GM23338 (cell line): ENCODE data around the gene CHRDL2. TPM values are rescaled to one million over a fixed set of nuclear protein-coding genes. Genes with fewer than 3 reads are reported as not detected.

Experiments
- ATAC-seq: fragments of 200-7000 bp; cut with Tn5 transposase; 3 replicates; pipeline ENCODE4 v1.9.1; 2020
- DNase-seq: peaks from one replicate; pipeline ENCODE4 v3.0.0-alpha.2; 2015; ENCODE audit warnings: low spot score
- H2AFZ ChIP-seq: fragments of 200-600 bp; sonication (generic); 2 replicates; pipeline ENCODE4 v1.8.0; 2016; ENCODE audit warnings: antibody characterized with exemption, mild to moderate bottlenecking, moderate library complexity
- H3F3A ChIP-seq: fragments of 200-600 bp; sonication (generic); replicated peaks from 2 replicates; pipeline ENCODE4 v1.8.0; 2017; ENCODE audit warnings: antibody characterized with exemption, mixed run types, low read depth
- H3K27ac ChIP-seq: fragments of 200-600 bp; sonication (generic); 2 replicates; pipeline ENCODE4 v1.6.1; 2016; ENCODE audit warnings: low read depth
- H3K27me3 ChIP-seq: fragments of 200-600 bp; sonication (generic); 2 replicates; pipeline ENCODE4 v1.8.0; 2016; ENCODE audit warnings: mild to moderate bottlenecking, mixed run types, moderate library complexity; ENCODE audit not compliant: insufficient read depth
- H3K36me3 ChIP-seq: fragments of 200-600 bp; sonication (generic); 2 replicates; pipeline ENCODE4 v1.8.0; 2016; ENCODE audit warnings: mild to moderate bottlenecking; ENCODE audit not compliant: insufficient read depth
- H3K4me1 ChIP-seq: fragments of 200-600 bp; sonication (generic); 2 replicates; pipeline ENCODE4 v1.8.0; 2016; ENCODE audit warnings: mild to moderate bottlenecking, moderate library complexity; ENCODE audit not compliant: insufficient read depth
- H3K4me2 ChIP-seq: fragments of 200-600 bp; sonication (generic); 2 replicates; pipeline ENCODE4 v1.7.1; 2017; ENCODE audit warnings: mixed run types
- H3K4me3 ChIP-seq: fragments of 200-600 bp; sonication (generic); 2 replicates; pipeline ENCODE4 v1.6.1; 2016; ENCODE audit warnings: mixed run types
- H3K79me2 ChIP-seq: fragments of 200-600 bp; sonication (generic); replicated peaks from 2 replicates; pipeline ENCODE4 v1.8.0; 2017; ENCODE audit warnings: mild to moderate bottlenecking; ENCODE audit not compliant: insufficient read depth
- H3K9me2 ChIP-seq: fragments of 200-600 bp; sonication (generic); 2 replicates; pipeline ENCODE4 v1.8.0; 2017; ENCODE audit not compliant: insufficient read depth
- H4K20me1 ChIP-seq: fragments of 200-600 bp; sonication (generic); replicated peaks from 2 replicates; pipeline ENCODE4 v1.8.0; 2017; ENCODE audit warnings: mild to moderate bottlenecking; ENCODE audit not compliant: insufficient read depth
- H3K27ac Mint-ChIP-seq: 2 replicates; pipeline ENCODE4 v1.8.0; 2020; ENCODE audit warnings: inconsistent platforms, mild to moderate bottlenecking, moderate library complexity, mixed read lengths
- H3K27me3 Mint-ChIP-seq: 3 replicates; pipeline ENCODE4 v1.8.0; 2022; ENCODE audit warnings: low read depth, mild to moderate bottlenecking, moderate library complexity, mixed read lengths, inconsistent platforms; ENCODE audit not compliant: insufficient read depth, poor library complexity
- H3K36me3 Mint-ChIP-seq: 3 replicates; pipeline ENCODE4 v1.8.0; 2021; ENCODE audit warnings: low read depth, mild to moderate bottlenecking, inconsistent platforms, moderate library complexity, mixed read lengths
- H3K4me1 Mint-ChIP-seq: 3 replicates; pipeline ENCODE4 v1.8.0; 2020; ENCODE audit warnings: mild to moderate bottlenecking, inconsistent platforms, mixed read lengths
- H3K4me3 Mint-ChIP-seq: 3 replicates; pipeline ENCODE4 v1.8.0; 2021; ENCODE audit warnings: moderate library complexity, mild to moderate bottlenecking, inconsistent platforms, mixed read lengths
- H3K9me3 Mint-ChIP-seq: 3 replicates; pipeline ENCODE4 v1.8.0; 2020; ENCODE audit warnings: moderate library complexity, mild to moderate bottlenecking, inconsistent platforms, mixed read lengths
- CREB1 ChIP-seq: fragments of 250-450 bp; sonication (Bioruptor Pico); IDR thresholded peaks from 2 replicates; pipeline ENCODE4 v1.5.0; 2020; ENCODE audit warnings: low read depth, mild to moderate bottlenecking, moderate library complexity
- CTCF ChIP-seq, 2 experiments: fragments of 200-600 bp in 1 of 2; sonication (generic) in 1 of 2; conservative IDR thresholded peaks; 2 replicates each; pipeline versions ENCODE4 v1.5.1 to v1.6.1; 2016 to 2017; ENCODE audit warnings: antibody characterized with exemption in 2 of 2, low read depth in 2 of 2, mild to moderate bottlenecking in 2 of 2, moderate library complexity in 1 of 2
- ETS1 ChIP-seq: IDR thresholded peaks from 2 replicates; pipeline ENCODE4 v1.6.1; 2016; ENCODE audit warnings: antibody characterized with exemption
- EZH2 ChIP-seq: fragments of 200-600 bp; sonication (generic); IDR thresholded peaks from one replicate; pipeline ENCODE4 v1.8.0; 2017; ENCODE audit warnings: antibody characterized with exemption, mild to moderate bottlenecking, low read depth; ENCODE audit not compliant: unreplicated experiment
- EZH2phosphoT487 ChIP-seq: fragments of 200-600 bp; sonication (generic); IDR thresholded peaks from one replicate; pipeline ENCODE4 v1.8.1; 2018; ENCODE audit warnings: antibody characterized with exemption; ENCODE audit not compliant: unreplicated experiment
- JUNB ChIP-seq: IDR thresholded peaks from one replicate; pipeline ENCODE4 v1.6.1; 2016; ENCODE audit warnings: antibody characterized with exemption; ENCODE audit not compliant: unreplicated experiment
- NANOG ChIP-seq: IDR thresholded peaks from 2 replicates; pipeline ENCODE4 v1.6.1; 2016; ENCODE audit warnings: antibody characterized with exemption, borderline replicate concordance
- POLR2AphosphoS5 ChIP-seq: IDR thresholded peaks from 2 replicates; pipeline ENCODE4 v1.6.1; 2016; ENCODE audit warnings: antibody characterized with exemption, low read depth
- STAT1 ChIP-seq: IDR thresholded peaks from one replicate; pipeline ENCODE4 v1.6.1; 2016; ENCODE audit warnings: antibody characterized with exemption; ENCODE audit not compliant: unreplicated experiment
- ZNF114 ChIP-seq: fragments of 250-450 bp; sonication (Bioruptor Pico); IDR thresholded peaks from 2 replicates; pipeline ENCODE4 v1.5.0; 2020; ENCODE audit warnings: mild to moderate bottlenecking, moderate library complexity
- ZNF331 ChIP-seq: fragments of 250-450 bp; sonication (Bioruptor Pico); IDR thresholded peaks from 2 replicates; pipeline ENCODE4 v1.5.0; 2020; ENCODE audit warnings: low read depth, mild to moderate bottlenecking, moderate library complexity
- polyA plus RNA-seq: library from polyadenylated mRNA; unstranded; fragments of >200 nt; fragmentation: Nextera tagmentation; extraction: Ambion mirVana; gene quantifications from 2 replicates; pipeline ENCODE4 v1.2.1, GENCODE V29; 2016
- total RNA-seq: library from RNA; depleted of rRNA; stranded (reverse); fragments of >200 nt; shearing (Covaris generic); gene quantifications from 2 replicates; pipeline ENCODE4 v1.2.3, GENCODE V29; 2014
- TF ChIP-seq, protein P1 (sequence below): IDR thresholded peaks from one replicate; pipeline ENCODE4 v1.6.1; 2018; ENCODE audit warnings: antibody characterized with exemption; ENCODE audit not compliant: unreplicated experiment
- TF ChIP-seq, protein P2 (sequence below): fragments of 250-450 bp; sonication (Bioruptor Pico); IDR thresholded peaks from 2 replicates; pipeline ENCODE4 v1.5.0; 2020; ENCODE audit warnings: mild to moderate bottlenecking, moderate library complexity

The CHRDL2 gene
- total and polyA plus RNA-seq, 2 experiments from 2014 or later: 0.21 TPM; not detected in 1

DNA sequence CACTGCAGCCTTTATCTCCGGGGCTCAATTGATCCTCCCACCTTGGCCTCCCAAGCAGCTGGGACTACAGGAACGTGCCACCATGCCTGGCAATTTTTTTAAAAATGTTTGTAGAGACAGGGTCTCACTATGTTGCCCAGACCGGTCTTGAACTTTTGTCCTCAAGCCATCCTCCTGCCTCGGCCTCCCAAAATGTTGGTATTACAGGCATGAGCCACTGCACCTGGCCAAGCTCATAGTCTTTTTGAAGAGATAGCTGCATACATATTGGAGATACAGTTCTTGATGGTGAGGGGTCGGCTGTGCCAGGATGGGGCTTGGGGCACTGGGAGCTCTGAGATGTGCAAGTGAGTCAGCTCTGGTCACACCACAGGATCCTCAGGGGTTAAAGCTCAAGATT is 53.2 kb downstream of the CHRDL2 start:
- peaks cover 5% of the 10 kb centered on the region for H3K27me3 Mint-ChIP-seq
- H2AFZ ChIP-seq: no peak overlapping the region
- H3K4me3 ChIP-seq: no peak overlapping the region
- no peaks in the 10 kb centered on the region for H3K36me3 ChIP-seq
- H3K4me1 ChIP-seq: no peaks in the 10 kb centered on the region
- no peak for DNase-seq
- no peak overlapping the region for H3K4me3 Mint-ChIP-seq
- ATAC-seq: no peak
- H3K4me1 Mint-ChIP-seq: no peaks in the 10 kb centered on the region; the same call in 2 of the 3 replicates
- H3K36me3 Mint-ChIP-seq: peaks cover 6% of the 10 kb centered on the region; the same call in 2 of the 3 replicates
- H4K20me1 ChIP-seq: no peaks in the 10 kb centered on the region
- H3K27me3 ChIP-seq: peaks cover 5% of the 10 kb centered on the region
- H3F3A ChIP-seq: no peaks in the 10 kb centered on the region
- H3K27ac Mint-ChIP-seq: no peak overlapping the region
- peaks cover 3% of the 10 kb centered on the region; the same call in 1 of the 3 replicates for H3K9me3 Mint-ChIP-seq
- H3K9me2 ChIP-seq: no peaks in the 10 kb centered on the region
- H3K4me2 ChIP-seq: no peak overlapping the region
- H3K79me2 ChIP-seq: no peaks in the 10 kb centered on the region
- no peak for TF ChIP-seq CREB1 (CRISPR knock-in tag)
- no peak for TF ChIP-seq EZH2phosphoT487
- TF ChIP-seq, protein P1, sequence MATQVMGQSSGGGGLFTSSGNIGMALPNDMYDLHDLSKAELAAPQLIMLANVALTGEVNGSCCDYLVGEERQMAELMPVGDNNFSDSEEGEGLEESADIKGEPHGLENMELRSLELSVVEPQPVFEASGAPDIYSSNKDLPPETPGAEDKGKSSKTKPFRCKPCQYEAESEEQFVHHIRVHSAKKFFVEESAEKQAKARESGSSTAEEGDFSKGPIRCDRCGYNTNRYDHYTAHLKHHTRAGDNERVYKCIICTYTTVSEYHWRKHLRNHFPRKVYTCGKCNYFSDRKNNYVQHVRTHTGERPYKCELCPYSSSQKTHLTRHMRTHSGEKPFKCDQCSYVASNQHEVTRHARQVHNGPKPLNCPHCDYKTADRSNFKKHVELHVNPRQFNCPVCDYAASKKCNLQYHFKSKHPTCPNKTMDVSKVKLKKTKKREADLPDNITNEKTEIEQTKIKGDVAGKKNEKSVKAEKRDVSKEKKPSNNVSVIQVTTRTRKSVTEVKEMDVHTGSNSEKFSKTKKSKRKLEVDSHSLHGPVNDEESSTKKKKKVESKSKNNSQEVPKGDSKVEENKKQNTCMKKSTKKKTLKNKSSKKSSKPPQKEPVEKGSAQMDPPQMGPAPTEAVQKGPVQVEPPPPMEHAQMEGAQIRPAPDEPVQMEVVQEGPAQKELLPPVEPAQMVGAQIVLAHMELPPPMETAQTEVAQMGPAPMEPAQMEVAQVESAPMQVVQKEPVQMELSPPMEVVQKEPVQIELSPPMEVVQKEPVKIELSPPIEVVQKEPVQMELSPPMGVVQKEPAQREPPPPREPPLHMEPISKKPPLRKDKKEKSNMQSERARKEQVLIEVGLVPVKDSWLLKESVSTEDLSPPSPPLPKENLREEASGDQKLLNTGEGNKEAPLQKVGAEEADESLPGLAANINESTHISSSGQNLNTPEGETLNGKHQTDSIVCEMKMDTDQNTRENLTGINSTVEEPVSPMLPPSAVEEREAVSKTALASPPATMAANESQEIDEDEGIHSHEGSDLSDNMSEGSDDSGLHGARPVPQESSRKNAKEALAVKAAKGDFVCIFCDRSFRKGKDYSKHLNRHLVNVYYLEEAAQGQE: no peak
- no peak for TF ChIP-seq ZNF331 (CRISPR knock-in tag)
- TF ChIP-seq ZNF114: no peak
- TF ChIP-seq STAT1: no peak
- TF ChIP-seq, protein P2, sequence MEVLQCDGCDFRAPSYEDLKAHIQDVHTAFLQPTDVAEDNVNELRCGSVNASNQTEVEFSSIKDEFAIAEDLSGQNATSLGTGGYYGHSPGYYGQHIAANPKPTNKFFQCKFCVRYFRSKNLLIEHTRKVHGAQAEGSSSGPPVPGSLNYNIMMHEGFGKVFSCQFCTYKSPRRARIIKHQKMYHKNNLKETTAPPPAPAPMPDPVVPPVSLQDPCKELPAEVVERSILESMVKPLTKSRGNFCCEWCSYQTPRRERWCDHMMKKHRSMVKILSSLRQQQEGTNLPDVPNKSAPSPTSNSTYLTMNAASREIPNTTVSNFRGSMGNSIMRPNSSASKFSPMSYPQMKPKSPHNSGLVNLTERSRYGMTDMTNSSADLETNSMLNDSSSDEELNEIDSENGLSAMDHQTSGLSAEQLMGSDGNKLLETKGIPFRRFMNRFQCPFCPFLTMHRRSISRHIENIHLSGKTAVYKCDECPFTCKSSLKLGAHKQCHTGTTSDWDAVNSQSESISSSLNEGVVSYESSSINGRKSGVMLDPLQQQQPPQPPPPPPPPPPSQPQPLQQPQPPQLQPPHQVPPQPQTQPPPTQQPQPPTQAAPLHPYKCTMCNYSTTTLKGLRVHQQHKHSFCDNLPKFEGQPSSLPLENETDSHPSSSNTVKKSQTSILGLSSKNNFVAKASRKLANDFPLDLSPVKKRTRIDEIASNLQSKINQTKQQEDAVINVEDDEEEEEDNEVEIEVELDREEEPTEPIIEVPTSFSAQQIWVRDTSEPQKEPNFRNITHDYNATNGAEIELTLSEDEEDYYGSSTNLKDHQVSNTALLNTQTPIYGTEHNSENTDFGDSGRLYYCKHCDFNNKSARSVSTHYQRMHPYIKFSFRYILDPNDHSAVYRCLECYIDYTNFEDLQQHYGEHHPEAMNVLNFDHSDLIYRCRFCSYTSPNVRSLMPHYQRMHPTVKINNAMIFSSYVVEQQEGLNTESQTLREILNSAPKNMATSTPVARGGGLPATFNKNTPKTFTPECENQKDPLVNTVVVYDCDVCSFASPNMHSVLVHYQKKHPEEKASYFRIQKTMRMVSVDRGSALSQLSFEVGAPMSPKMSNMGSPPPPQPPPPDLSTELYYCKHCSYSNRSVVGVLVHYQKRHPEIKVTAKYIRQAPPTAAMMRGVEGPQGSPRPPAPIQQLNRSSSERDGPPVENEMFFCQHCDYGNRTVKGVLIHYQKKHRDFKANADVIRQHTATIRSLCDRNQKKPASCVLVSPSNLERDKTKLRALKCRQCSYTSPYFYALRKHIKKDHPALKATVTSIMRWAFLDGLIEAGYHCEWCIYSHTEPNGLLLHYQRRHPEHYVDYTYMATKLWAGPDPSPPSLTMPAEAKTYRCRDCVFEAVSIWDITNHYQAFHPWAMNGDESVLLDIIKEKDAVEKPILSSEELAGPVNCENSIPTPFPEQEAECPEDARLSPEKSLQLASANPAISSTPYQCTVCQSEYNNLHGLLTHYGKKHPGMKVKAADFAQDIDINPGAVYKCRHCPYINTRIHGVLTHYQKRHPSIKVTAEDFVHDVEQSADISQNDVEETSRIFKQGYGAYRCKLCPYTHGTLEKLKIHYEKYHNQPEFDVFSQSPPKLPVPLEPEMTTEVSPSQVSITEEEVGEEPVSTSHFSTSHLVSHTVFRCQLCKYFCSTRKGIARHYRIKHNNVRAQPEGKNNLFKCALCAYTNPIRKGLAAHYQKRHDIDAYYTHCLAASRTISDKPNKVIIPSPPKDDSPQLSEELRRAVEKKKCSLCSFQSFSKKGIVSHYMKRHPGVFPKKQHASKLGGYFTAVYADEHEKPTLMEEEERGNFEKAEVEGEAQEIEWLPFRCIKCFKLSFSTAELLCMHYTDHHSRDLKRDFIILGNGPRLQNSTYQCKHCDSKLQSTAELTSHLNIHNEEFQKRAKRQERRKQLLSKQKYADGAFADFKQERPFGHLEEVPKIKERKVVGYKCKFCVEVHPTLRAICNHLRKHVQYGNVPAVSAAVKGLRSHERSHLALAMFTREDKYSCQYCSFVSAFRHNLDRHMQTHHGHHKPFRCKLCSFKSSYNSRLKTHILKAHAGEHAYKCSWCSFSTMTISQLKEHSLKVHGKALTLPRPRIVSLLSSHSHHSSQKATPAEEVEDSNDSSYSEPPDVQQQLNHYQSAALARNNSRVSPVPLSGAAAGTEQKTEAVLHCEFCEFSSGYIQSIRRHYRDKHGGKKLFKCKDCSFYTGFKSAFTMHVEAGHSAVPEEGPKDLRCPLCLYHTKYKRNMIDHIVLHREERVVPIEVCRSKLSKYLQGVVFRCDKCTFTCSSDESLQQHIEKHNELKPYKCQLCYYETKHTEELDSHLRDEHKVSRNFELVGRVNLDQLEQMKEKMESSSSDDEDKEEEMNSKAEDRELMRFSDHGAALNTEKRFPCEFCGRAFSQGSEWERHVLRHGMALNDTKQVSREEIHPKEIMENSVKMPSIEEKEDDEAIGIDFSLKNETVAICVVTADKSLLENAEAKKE (CRISPR knock-in tag): no peak
- no peak for TF ChIP-seq ETS1
- no peak for TF ChIP-seq JUNB
- no peak for TF ChIP-seq POLR2AphosphoS5
- no peak for TF ChIP-seq CTCF (conservative IDR thresholded peaks at IDR 0.05; ENCODE audit: low read depth in 2 of 2)
- TF ChIP-seq NANOG: no peak
- no peak for TF ChIP-seq EZH2
- H3K27ac ChIP-seq: no peak overlapping the region
